Measurements from ENCODE around the gene THSD7A. TPM values are rescaled to one million over a fixed set of nuclear protein-coding genes. Genes with fewer than 3 reads are reported as not detected.

The THSD7A gene
- total and polyA plus RNA-seq, 4 donors: 0.15 to 2.7 (median 1.9) TPM

DNA sequence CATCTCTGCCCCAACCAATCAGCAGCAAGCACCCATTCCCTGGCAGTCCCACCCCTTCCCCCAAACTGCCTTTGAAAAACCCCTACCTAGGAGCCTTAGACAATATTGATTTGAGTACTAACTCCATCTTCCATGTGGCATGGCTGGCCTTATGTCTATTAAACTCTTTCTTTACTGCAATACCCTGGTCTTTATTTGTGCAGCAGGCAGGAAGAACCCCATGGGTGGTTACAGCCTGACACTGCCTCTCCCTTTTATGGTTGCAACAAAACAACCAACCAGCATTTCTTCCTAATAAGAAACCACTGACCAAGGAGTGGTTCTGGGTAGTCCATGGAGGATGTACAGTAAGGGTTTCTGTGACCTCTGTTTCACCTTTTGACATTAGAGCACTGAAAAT lies 418.1 kb downstream of the THSD7A start:
- no peak for DNase-seq (ENCODE audit: low spot score)
- Histone ChIP-seq H3K9ac (ENCODE audit: low read depth in 1 of 2, low read length in 2 of 2) (no peak overlapping the region), H3K4me1 (ENCODE audit: control insufficient read depth in 4 of 4, insufficient read depth in 4 of 4, low read length in 3 of 4) (no peaks in the 10 kb centered on the region), H3K9me3 (ENCODE audit: control insufficient read depth in 4 of 4, low read length in 3 of 4) (peaks cover 0 to 6% (median 4%) of the 10 kb centered on the region in 4 donors), H3K27ac (ENCODE audit: low read depth in 1 of 2, low read length in 2 of 2) (no peak overlapping the region), H3K27me3 (ENCODE audit: control insufficient read depth in 4 of 4, insufficient read depth in 4 of 4, low read length in 3 of 4) (no peaks in the 10 kb centered on the region), H3K36me3 (ENCODE audit: control insufficient read depth in 4 of 4, insufficient read depth in 3 of 4, low read depth in 1 of 4, low read length in 3 of 4) (peaks cover 0 to 3% (median 0%) of the 10 kb centered on the region in 4 donors), H3K4me3 (ENCODE audit: low read depth in 1 of 3, low read length in 3 of 3) (no peak overlapping the region)
- TF ChIP-seq MAX (IDR thresholded peaks at IDR 0.05) (no peak), RAD21 (IDR thresholded peaks at IDR 0.05) (no peak), SP1 (IDR thresholded peaks at IDR 0.05) (no peak), GABPA (IDR thresholded peaks at IDR 0.05 in 1 of 2, conservative IDR thresholded peaks at IDR 0.05 in 1 of 2) (no peak), NR2F2 (IDR thresholded peaks at IDR 0.05) (no peak), RXRA (IDR thresholded peaks at IDR 0.05) (no peak), EGR1 (IDR thresholded peaks at IDR 0.05; ENCODE audit: low read depth in 2 of 2) (no peak), HNF4A (conservative IDR thresholded peaks at IDR 0.05) (no peak), FOXA1 (IDR thresholded peaks at IDR 0.05) (no peak)
- TF ChIP-seq, protein P1, sequence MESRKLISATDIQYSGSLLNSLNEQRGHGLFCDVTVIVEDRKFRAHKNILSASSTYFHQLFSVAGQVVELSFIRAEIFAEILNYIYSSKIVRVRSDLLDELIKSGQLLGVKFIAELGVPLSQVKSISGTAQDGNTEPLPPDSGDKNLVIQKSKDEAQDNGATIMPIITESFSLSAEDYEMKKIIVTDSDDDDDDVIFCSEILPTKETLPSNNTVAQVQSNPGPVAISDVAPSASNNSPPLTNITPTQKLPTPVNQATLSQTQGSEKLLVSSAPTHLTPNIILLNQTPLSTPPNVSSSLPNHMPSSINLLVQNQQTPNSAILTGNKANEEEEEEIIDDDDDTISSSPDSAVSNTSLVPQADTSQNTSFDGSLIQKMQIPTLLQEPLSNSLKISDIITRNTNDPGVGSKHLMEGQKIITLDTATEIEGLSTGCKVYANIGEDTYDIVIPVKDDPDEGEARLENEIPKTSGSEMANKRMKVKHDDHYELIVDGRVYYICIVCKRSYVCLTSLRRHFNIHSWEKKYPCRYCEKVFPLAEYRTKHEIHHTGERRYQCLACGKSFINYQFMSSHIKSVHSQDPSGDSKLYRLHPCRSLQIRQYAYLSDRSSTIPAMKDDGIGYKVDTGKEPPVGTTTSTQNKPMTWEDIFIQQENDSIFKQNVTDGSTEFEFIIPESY (IDR thresholded peaks at IDR 0.05): no peak
- TF ChIP-seq, protein P2, sequence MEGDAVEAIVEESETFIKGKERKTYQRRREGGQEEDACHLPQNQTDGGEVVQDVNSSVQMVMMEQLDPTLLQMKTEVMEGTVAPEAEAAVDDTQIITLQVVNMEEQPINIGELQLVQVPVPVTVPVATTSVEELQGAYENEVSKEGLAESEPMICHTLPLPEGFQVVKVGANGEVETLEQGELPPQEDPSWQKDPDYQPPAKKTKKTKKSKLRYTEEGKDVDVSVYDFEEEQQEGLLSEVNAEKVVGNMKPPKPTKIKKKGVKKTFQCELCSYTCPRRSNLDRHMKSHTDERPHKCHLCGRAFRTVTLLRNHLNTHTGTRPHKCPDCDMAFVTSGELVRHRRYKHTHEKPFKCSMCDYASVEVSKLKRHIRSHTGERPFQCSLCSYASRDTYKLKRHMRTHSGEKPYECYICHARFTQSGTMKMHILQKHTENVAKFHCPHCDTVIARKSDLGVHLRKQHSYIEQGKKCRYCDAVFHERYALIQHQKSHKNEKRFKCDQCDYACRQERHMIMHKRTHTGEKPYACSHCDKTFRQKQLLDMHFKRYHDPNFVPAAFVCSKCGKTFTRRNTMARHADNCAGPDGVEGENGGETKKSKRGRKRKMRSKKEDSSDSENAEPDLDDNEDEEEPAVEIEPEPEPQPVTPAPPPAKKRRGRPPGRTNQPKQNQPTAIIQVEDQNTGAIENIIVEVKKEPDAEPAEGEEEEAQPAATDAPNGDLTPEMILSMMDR (IDR thresholded peaks at IDR 0.05; ENCODE audit: low read depth, low read length, missing input control): no peak
- TF ChIP-seq, protein P3, sequence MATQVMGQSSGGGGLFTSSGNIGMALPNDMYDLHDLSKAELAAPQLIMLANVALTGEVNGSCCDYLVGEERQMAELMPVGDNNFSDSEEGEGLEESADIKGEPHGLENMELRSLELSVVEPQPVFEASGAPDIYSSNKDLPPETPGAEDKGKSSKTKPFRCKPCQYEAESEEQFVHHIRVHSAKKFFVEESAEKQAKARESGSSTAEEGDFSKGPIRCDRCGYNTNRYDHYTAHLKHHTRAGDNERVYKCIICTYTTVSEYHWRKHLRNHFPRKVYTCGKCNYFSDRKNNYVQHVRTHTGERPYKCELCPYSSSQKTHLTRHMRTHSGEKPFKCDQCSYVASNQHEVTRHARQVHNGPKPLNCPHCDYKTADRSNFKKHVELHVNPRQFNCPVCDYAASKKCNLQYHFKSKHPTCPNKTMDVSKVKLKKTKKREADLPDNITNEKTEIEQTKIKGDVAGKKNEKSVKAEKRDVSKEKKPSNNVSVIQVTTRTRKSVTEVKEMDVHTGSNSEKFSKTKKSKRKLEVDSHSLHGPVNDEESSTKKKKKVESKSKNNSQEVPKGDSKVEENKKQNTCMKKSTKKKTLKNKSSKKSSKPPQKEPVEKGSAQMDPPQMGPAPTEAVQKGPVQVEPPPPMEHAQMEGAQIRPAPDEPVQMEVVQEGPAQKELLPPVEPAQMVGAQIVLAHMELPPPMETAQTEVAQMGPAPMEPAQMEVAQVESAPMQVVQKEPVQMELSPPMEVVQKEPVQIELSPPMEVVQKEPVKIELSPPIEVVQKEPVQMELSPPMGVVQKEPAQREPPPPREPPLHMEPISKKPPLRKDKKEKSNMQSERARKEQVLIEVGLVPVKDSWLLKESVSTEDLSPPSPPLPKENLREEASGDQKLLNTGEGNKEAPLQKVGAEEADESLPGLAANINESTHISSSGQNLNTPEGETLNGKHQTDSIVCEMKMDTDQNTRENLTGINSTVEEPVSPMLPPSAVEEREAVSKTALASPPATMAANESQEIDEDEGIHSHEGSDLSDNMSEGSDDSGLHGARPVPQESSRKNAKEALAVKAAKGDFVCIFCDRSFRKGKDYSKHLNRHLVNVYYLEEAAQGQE (IDR thresholded peaks at IDR 0.05): no peak

- peaks cover 0 to 6% (median 4%) of the 10 kb centered on the region in 4 donors for H3K9me3 ChIP-seq (ENCODE audit: control insufficient read depth in 4 of 4, low read length in 3 of 4)
- no peaks in the 10 kb centered on the region for H3K27me3 ChIP-seq (ENCODE audit: control insufficient read depth in 4 of 4, insufficient read depth in 4 of 4, low read length in 3 of 4)
- no peak overlapping the region for H3K9ac ChIP-seq (ENCODE audit: low read depth in 1 of 2, low read length in 2 of 2)
- WGBS: 93% methylated on average over 2 of the region's 2 CpGs
- DNase-seq (ENCODE audit: low spot score): no peak
- TF ChIP-seq MAX (IDR thresholded peaks at IDR 0.05) (no peak), EGR1 (IDR thresholded peaks at IDR 0.05; ENCODE audit: low read depth in 2 of 2) (no peak)
- no peak overlapping the region for H3K27ac ChIP-seq (ENCODE audit: low read depth in 1 of 2, low read length in 2 of 2)
- peaks cover 0 to 3% (median under 1%) of the 10 kb centered on the region in 4 donors for H3K36me3 ChIP-seq (ENCODE audit: control insufficient read depth in 4 of 4, insufficient read depth in 3 of 4, low read depth in 1 of 4, low read length in 3 of 4)
- no peaks in the 10 kb centered on the region for H3K4me1 ChIP-seq (ENCODE audit: control insufficient read depth in 4 of 4, insufficient read depth in 4 of 4, low read length in 3 of 4)
- no peak overlapping the region for H3K4me3 ChIP-seq (ENCODE audit: low read depth in 1 of 3, low read length in 3 of 3)
Observed at GRCh38 chr7:11412036-11412435, 420.0 kb downstream of the THSD7A start.

Measured in liver (tissue), 9 donors.